ENCODE results near the gene HPSE2. TPM values are rescaled to one million over a fixed set of nuclear protein-coding genes. Genes with fewer than 3 reads are reported as not detected.

HPSE2 gene
- total and polyA plus RNA-seq, 2 donors = 0.05 to 0.14 TPM

- Histone ChIP-seq H3K27ac (ENCODE audit: low read depth in 1 of 2, low read length in 1 of 2) (no peak overlapping the region), H3K27me3 (ENCODE audit: control insufficient read depth in 2 of 2, insufficient read depth in 1 of 2, low read length in 1 of 2) (no peaks in the 10 kb centered on the region), H3K4me1 (ENCODE audit: control insufficient read depth in 2 of 2, insufficient read depth in 2 of 2, low read length in 2 of 2) (no peaks in the 10 kb centered on the region), H3K9me3 (ENCODE audit: control insufficient read depth in 2 of 2, insufficient read depth in 1 of 2, low read length in 1 of 2) (no peaks in the 10 kb centered on the region), H3K4me3 (ENCODE audit: low read length in 2 of 2) (no peak overlapping the region), H3K36me3 (ENCODE audit: control insufficient read depth in 2 of 2, insufficient read depth in 2 of 2, low read length in 1 of 2) (no peaks in the 10 kb centered on the region)
- WGBS = 93% methylated on average over 3 of the region's 3 CpGs
- no peak for DNase-seq (ENCODE audit: low read depth in 6 of 9, low spot score in 9 of 9)
Observed at GRCh38 chr10:98533746-98534445, 701.8 kb downstream of the HPSE2 start.

DNA sequence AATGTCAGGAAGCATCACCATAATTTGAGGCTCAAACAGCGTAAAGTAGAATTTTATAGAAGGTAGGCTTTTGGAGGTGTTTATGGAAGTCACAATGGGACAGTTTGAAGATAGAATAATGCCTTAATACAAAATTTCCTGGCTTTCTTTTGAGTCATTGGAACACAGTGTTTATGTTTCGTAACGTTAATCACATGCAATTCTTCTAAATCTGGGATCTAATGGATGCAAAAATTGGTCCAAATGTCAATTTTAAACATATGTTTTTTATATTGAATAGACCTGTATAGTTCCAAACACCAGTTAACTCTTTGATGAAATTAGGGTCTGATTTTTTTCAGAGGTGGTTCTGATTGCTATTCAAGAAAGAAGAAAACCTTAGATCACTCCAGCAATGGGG is 702.4 kb downstream of the HPSE2 start:
- no peak overlapping the region for H3K27ac ChIP-seq (ENCODE audit: low read depth in 1 of 2, low read length in 1 of 2)
- DNase-seq (ENCODE audit: low read depth in 6 of 9, low spot score in 9 of 9) = no peak
- no peaks in the 10 kb centered on the region for H3K9me3 ChIP-seq (ENCODE audit: control insufficient read depth in 2 of 2, insufficient read depth in 1 of 2, low read length in 1 of 2)
- H3K27me3 ChIP-seq (ENCODE audit: control insufficient read depth in 2 of 2, insufficient read depth in 1 of 2, low read length in 1 of 2) = no peaks in the 10 kb centered on the region
- no peak overlapping the region for H3K4me3 ChIP-seq (ENCODE audit: low read length in 2 of 2)
- 65% methylated on average over 3 of the region's 3 CpGs for WGBS
- no peaks in the 10 kb centered on the region for H3K36me3 ChIP-seq (ENCODE audit: control insufficient read depth in 2 of 2, insufficient read depth in 2 of 2, low read length in 1 of 2)
- no peaks in the 10 kb centered on the region for H3K4me1 ChIP-seq (ENCODE audit: control insufficient read depth in 2 of 2, insufficient read depth in 2 of 2, low read length in 2 of 2)

DNA sequence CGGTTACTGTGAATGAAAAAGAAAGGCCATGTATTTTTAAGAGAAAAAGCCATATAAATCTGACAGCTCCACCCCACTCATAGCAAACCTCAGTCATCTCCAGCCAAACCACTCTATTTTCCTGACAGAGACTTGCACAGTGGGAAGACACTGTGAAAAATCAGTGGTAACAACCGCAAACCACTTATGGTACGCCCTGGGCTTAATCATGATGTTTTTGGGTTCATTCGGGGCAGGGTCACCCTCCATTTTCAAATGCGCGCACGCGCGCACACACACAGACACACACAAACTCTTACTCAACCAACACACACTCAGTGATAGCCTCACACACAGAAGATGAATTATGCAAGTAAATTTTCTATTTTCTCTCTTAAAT is 706.9 kb downstream of the HPSE2 start:
- no peak for DNase-seq (ENCODE audit: low read depth in 6 of 9, low spot score in 9 of 9)
- Histone ChIP-seq H3K9me3 (ENCODE audit: control insufficient read depth in 2 of 2, insufficient read depth in 1 of 2, low read length in 1 of 2) (no peaks in the 10 kb centered on the region), H3K27me3 (ENCODE audit: control insufficient read depth in 2 of 2, insufficient read depth in 1 of 2, low read length in 1 of 2) (no peaks in the 10 kb centered on the region), H3K4me3 (ENCODE audit: low read length in 2 of 2) (no peak overlapping the region), H3K36me3 (ENCODE audit: control insufficient read depth in 2 of 2, insufficient read depth in 2 of 2, low read length in 1 of 2) (no peaks in the 10 kb centered on the region), H3K4me1 (ENCODE audit: control insufficient read depth in 2 of 2, insufficient read depth in 2 of 2, low read length in 2 of 2) (no peaks in the 10 kb centered on the region), H3K27ac (ENCODE audit: low read depth in 1 of 2, low read length in 1 of 2) (no peak overlapping the region)
- 97% methylated on average over 9 of the region's 9 CpGs for WGBS

DNA sequence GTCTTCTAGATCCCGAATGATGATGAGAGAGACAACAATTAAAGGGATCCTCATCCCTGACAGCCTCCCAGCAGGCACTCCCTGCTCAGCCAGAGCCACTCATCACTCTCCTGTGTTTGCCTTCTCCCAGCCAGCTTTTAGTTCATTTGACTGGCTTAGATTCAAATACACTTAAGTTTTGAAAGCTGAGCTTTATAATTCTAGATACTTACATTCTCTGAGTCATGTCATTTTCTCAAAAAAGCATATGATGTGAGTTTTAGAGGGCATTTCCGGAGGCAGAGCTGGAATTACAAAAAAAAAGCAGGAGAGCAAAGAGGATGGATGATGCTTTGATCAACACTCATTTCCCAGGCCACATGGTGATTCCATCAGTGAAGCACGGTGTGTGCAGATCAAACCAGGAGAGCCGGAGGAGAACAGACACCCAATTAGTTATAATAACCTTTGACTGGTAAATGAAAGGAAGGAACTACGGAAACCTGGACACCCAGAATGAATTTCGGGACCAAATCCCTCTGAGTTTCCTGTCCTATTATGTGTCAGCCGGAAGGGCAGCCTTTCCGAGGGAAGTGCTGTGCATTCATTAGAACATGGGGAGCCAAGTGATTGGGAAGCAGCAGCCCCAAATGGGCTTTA is 707.4 kb downstream of the HPSE2 start:
- Histone ChIP-seq H3K4me1 (ENCODE audit: control insufficient read depth in 2 of 2, insufficient read depth in 2 of 2, low read length in 2 of 2) (no peaks in the 10 kb centered on the region), H3K36me3 (ENCODE audit: control insufficient read depth in 2 of 2, insufficient read depth in 2 of 2, low read length in 1 of 2) (no peaks in the 10 kb centered on the region), H3K9me3 (ENCODE audit: control insufficient read depth in 2 of 2, insufficient read depth in 1 of 2, low read length in 1 of 2) (no peaks in the 10 kb centered on the region), H3K4me3 (ENCODE audit: low read length in 2 of 2) (no peak overlapping the region), H3K27ac (ENCODE audit: low read depth in 1 of 2, low read length in 1 of 2) (no peak overlapping the region), H3K27me3 (ENCODE audit: control insufficient read depth in 2 of 2, insufficient read depth in 1 of 2, low read length in 1 of 2) (no peaks in the 10 kb centered on the region)
- DNase-seq (ENCODE audit: low read depth in 6 of 9, low spot score in 9 of 9) = no peak
- WGBS = 76% methylated on average over 8 of the region's 8 CpGs

DNA sequence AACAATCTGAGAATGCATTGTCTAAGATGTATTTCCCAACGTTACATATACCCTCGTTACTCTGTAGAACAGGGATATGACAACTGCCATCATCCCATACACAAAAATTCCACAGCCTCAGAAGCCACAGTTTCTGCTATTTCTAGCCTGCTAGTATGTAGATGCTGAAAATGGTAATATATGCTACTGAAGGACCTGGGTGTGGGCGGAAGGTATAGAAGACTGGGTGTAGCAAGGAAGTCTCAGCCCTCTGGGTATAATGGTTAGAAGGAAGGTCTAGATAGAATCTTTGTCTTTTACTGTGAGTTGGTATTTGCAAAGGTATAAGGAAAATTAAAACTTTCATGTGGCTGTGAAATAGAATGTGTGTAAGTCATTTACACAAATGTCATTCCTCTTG is 709.7 kb downstream of the HPSE2 start:
- H3K4me1 ChIP-seq (ENCODE audit: control insufficient read depth in 2 of 2, insufficient read depth in 2 of 2, low read length in 2 of 2) = no peaks in the 10 kb centered on the region
- WGBS = 93% methylated on average over 3 of the region's 3 CpGs
- H3K27ac ChIP-seq (ENCODE audit: low read depth in 1 of 2, low read length in 1 of 2) = no peak overlapping the region
- H3K36me3 ChIP-seq (ENCODE audit: control insufficient read depth in 2 of 2, insufficient read depth in 2 of 2, low read length in 1 of 2) = no peaks in the 10 kb centered on the region
- H3K27me3 ChIP-seq (ENCODE audit: control insufficient read depth in 2 of 2, insufficient read depth in 1 of 2, low read length in 1 of 2) = no peaks in the 10 kb centered on the region
- no peaks in the 10 kb centered on the region for H3K9me3 ChIP-seq (ENCODE audit: control insufficient read depth in 2 of 2, insufficient read depth in 1 of 2, low read length in 1 of 2)
- H3K4me3 ChIP-seq (ENCODE audit: low read length in 2 of 2) = no peak overlapping the region
- no peak for DNase-seq (ENCODE audit: low read depth in 6 of 9, low spot score in 9 of 9)

DNA sequence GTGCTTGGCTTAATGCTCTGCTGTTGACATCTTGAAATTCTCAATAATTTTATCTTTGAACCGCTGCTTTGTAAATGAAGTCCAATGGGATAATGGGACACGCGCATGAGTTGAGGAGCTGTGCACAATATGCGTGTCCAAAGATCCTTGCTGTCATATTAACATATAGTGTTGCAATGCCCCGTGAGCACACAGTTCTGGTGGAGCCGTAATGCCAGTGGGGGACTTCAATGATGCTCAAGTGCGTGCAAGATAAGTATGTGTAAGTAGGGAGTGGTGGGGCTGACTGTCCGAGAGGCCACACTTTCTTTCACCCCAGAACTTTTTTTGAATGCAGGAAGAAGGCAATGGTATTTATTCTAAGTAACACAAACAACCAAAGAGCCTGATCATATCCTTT is 711.5 kb downstream of the HPSE2 start:
- Histone ChIP-seq H3K4me1 (ENCODE audit: control insufficient read depth in 2 of 2, insufficient read depth in 2 of 2, low read length in 2 of 2) (no peaks in the 10 kb centered on the region), H3K9me3 (ENCODE audit: control insufficient read depth in 2 of 2, insufficient read depth in 1 of 2, low read length in 1 of 2) (no peaks in the 10 kb centered on the region), H3K4me3 (ENCODE audit: low read length in 2 of 2) (no peak overlapping the region), H3K27ac (ENCODE audit: low read depth in 1 of 2, low read length in 1 of 2) (no peak overlapping the region), H3K36me3 (ENCODE audit: control insufficient read depth in 2 of 2, insufficient read depth in 2 of 2, low read length in 1 of 2) (no peaks in the 10 kb centered on the region), H3K27me3 (ENCODE audit: control insufficient read depth in 2 of 2, insufficient read depth in 1 of 2, low read length in 1 of 2) (no peaks in the 10 kb centered on the region)
- 94% methylated on average over 8 of the region's 8 CpGs for WGBS
- DNase-seq (ENCODE audit: low read depth in 6 of 9, low spot score in 9 of 9) = no peak

- Histone ChIP-seq H3K9me3 (ENCODE audit: control insufficient read depth in 2 of 2, insufficient read depth in 1 of 2, low read length in 1 of 2) (no peaks in the 10 kb centered on the region), H3K36me3 (ENCODE audit: control insufficient read depth in 2 of 2, insufficient read depth in 2 of 2, low read length in 1 of 2) (no peaks in the 10 kb centered on the region), H3K27me3 (ENCODE audit: control insufficient read depth in 2 of 2, insufficient read depth in 1 of 2, low read length in 1 of 2) (no peaks in the 10 kb centered on the region), H3K27ac (ENCODE audit: low read depth in 1 of 2, low read length in 1 of 2) (no peak overlapping the region), H3K4me1 (ENCODE audit: control insufficient read depth in 2 of 2, insufficient read depth in 2 of 2, low read length in 2 of 2) (no peaks in the 10 kb centered on the region), H3K4me3 (ENCODE audit: low read length in 2 of 2) (no peak overlapping the region)
- DNase-seq (ENCODE audit: low read depth in 6 of 9, low spot score in 9 of 9) = no peak
- 91% methylated on average over 2 of the region's 2 CpGs for WGBS
Observed at GRCh38 chr10:98519841-98520240, 715.8 kb downstream of the HPSE2 start.

- DNase-seq (ENCODE audit: low read depth in 6 of 9, low spot score in 9 of 9) = no peak
- no peaks in the 10 kb centered on the region for H3K4me1 ChIP-seq (ENCODE audit: control insufficient read depth in 2 of 2, insufficient read depth in 2 of 2, low read length in 2 of 2)
- 74% methylated on average over 2 of the region's 2 CpGs for WGBS
- no peak overlapping the region for H3K27ac ChIP-seq (ENCODE audit: low read depth in 1 of 2, low read length in 1 of 2)
- H3K4me3 ChIP-seq (ENCODE audit: low read length in 2 of 2) = no peak overlapping the region
- H3K27me3 ChIP-seq (ENCODE audit: control insufficient read depth in 2 of 2, insufficient read depth in 1 of 2, low read length in 1 of 2) = no peaks in the 10 kb centered on the region
- H3K9me3 ChIP-seq (ENCODE audit: control insufficient read depth in 2 of 2, insufficient read depth in 1 of 2, low read length in 1 of 2) = no peaks in the 10 kb centered on the region
- no peaks in the 10 kb centered on the region for H3K36me3 ChIP-seq (ENCODE audit: control insufficient read depth in 2 of 2, insufficient read depth in 2 of 2, low read length in 1 of 2)
Observed at GRCh38 chr10:98517672-98518071, 718.0 kb downstream of the HPSE2 start.

- WGBS = 80% methylated on average over 2 of the region's 2 CpGs
Observed at GRCh38 chr10:98516352-98516751, 719.3 kb downstream of the HPSE2 start.

More at GRCh38 chr10:98516352-98516751, 719.3 kb downstream of the HPSE2 start:
- H3K9me3 ChIP-seq (ENCODE audit: control insufficient read depth in 2 of 2, insufficient read depth in 1 of 2, low read length in 1 of 2) = no peaks in the 10 kb centered on the region
- H3K27me3 ChIP-seq (ENCODE audit: control insufficient read depth in 2 of 2, insufficient read depth in 1 of 2, low read length in 1 of 2) = no peaks in the 10 kb centered on the region
- no peak overlapping the region for H3K4me3 ChIP-seq (ENCODE audit: low read length in 2 of 2)
- no peaks in the 10 kb centered on the region for H3K36me3 ChIP-seq (ENCODE audit: control insufficient read depth in 2 of 2, insufficient read depth in 2 of 2, low read length in 1 of 2)
- H3K27ac ChIP-seq (ENCODE audit: low read depth in 1 of 2, low read length in 1 of 2) = no peak overlapping the region
- DNase-seq (ENCODE audit: low read depth in 6 of 9, low spot score in 9 of 9) = no peak
- H3K4me1 ChIP-seq (ENCODE audit: control insufficient read depth in 2 of 2, insufficient read depth in 2 of 2, low read length in 2 of 2) = no peaks in the 10 kb centered on the region
